SK-N-SH (cell line): ENCODE data around the gene SLC26A2. TPM values are rescaled to one million over a fixed set of nuclear protein-coding genes. Genes with fewer than 3 reads are reported as not detected.

ENCODE experiments used
- CTCF ChIA-PET: fragments of 300-600, 350-600 bp; formaldehyde crosslinking; extraction: SDS; loops from one replicate; lab custom pipeline; 2021; lab: Yijun Ruan, JAX
- POLR2A ChIA-PET: fragments of 350-600 bp; sonication (Branson Sonifier 250); formaldehyde crosslinking; extraction: SDS; loops from one replicate; lab custom pipeline; 2020; ENCODE audit warnings: antibody characterized with exemption, inconsistent platforms; lab: Yijun Ruan, JAX
- DNase-seq: peaks from one replicate; pipeline ENCODE4 v3.0.0; 2012
- H2AFZ ChIP-seq: fragments of 200-600 bp; sonication (generic); 2 replicates; pipeline ENCODE4 v1.8.1; 2016; ENCODE audit warnings: antibody characterized with exemption, mild to moderate bottlenecking, low read depth
- H3F3A ChIP-seq: fragments of 200-600 bp; sonication (generic); replicated peaks from 2 replicates; pipeline ENCODE3; 2016; ENCODE audit warnings: antibody characterized with exemption, mild to moderate bottlenecking; ENCODE audit not compliant: insufficient read depth
- H3K27ac ChIP-seq, 2 experiments: fragments of 200-500 bp in 1 of 2; fragments of 200-600 bp in 1 of 2; sonication (Bioruptor generic) in 1 of 2; sonication (generic), shearing (Covaris generic) in 1 of 2; 2 replicates each; pipeline versions ENCODE4 v1.5.1 to v1.6.1; 2014 to 2016; ENCODE audit warnings: low read depth in 2 of 2, inconsistent platforms in 1 of 2, low read length in 1 of 2, mild to moderate bottlenecking in 1 of 2, mixed read lengths in 1 of 2
- H3K27me3 ChIP-seq: fragments of 200-600 bp; sonication (generic), shearing (Covaris generic); 2 replicates; pipeline ENCODE4 v1.6.1; 2016; ENCODE audit warnings: mixed run types; ENCODE audit not compliant: insufficient read depth
- H3K36me3 ChIP-seq, 2 experiments: fragments of 200-500 bp in 1 of 2; fragments of 200-600 bp in 1 of 2; sonication (Bioruptor generic) in 1 of 2; sonication (generic) in 1 of 2; replicated peaks in 1 of 2; 2 replicates each; pipeline versions ENCODE3 to v1.5.1; 2014 to 2016; ENCODE audit warnings: low read length in 1 of 2, mild to moderate bottlenecking in 1 of 2; ENCODE audit not compliant: insufficient read depth in 2 of 2, control insufficient read depth in 1 of 2
- H3K4me1 ChIP-seq, 2 experiments: fragments of 200-500 bp in 1 of 2; fragments of 200-600 bp in 1 of 2; sonication (Bioruptor generic) in 1 of 2; sonication (generic), shearing (Covaris generic) in 1 of 2; 2 replicates each; pipeline versions ENCODE4 v1.5.1 to v1.6.1; 2014 to 2016; ENCODE audit warnings: low read depth in 1 of 2, low read length in 1 of 2, mixed run types in 1 of 2; ENCODE audit not compliant: insufficient read depth in 2 of 2, control insufficient read depth in 1 of 2
- H3K4me2 ChIP-seq: fragments of 200-600 bp; sonication (generic), shearing (Covaris generic); 2 replicates; pipeline ENCODE4 v1.6.1; 2017; ENCODE audit warnings: mixed run types
- H3K4me3 ChIP-seq, 2 experiments: fragments of 200-500 bp in 1 of 2; fragments of 200-600 bp in 1 of 2; sonication (Bioruptor generic) in 1 of 2; sonication (generic), shearing (Covaris generic) in 1 of 2; 2 replicates each; pipeline versions ENCODE4 v1.5.1 to v1.8.1; 2014 to 2016; ENCODE audit warnings: low read depth in 2 of 2, inconsistent platforms in 1 of 2, low read length in 1 of 2, mild to moderate bottlenecking in 1 of 2, mixed read lengths in 1 of 2, moderate library complexity in 1 of 2
- H3K79me2 ChIP-seq: fragments of 200-600 bp; sonication (generic); 2 replicates; pipeline ENCODE4 v1.8.1; 2017; ENCODE audit warnings: mild to moderate bottlenecking; ENCODE audit not compliant: insufficient read depth
- H3K9ac ChIP-seq: fragments of 200-600 bp; sonication (generic); 2 replicates; pipeline ENCODE4 v1.6.1; 2017; ENCODE audit warnings: mixed run types
- H3K9me2 ChIP-seq: fragments of 200-600 bp; sonication (generic); 2 replicates; pipeline ENCODE4 v1.6.1; 2017; ENCODE audit warnings: mixed run types
- H3K9me3 ChIP-seq: fragments of 200-600 bp; sonication (generic); 2 replicates; pipeline ENCODE4 v1.6.1; 2017; ENCODE audit warnings: mixed run types, mild to moderate bottlenecking, moderate library complexity
- H4K20me1 ChIP-seq: fragments of 200-600 bp; sonication (generic); 2 replicates; pipeline ENCODE4 v1.6.1; 2017; ENCODE audit warnings: mild to moderate bottlenecking, mixed run types; ENCODE audit not compliant: insufficient read depth
- EZH2phosphoT487 ChIP-seq: fragments of 200-600 bp; sonication (generic); IDR thresholded peaks from 2 replicates; pipeline ENCODE4 v1.6.1; 2017; ENCODE audit warnings: low read depth, mixed run types, mild to moderate bottlenecking, antibody characterized with exemption, moderate library complexity, borderline replicate concordance
- FOSL2 ChIP-seq: IDR thresholded peaks from 2 replicates; pipeline ENCODE4 v1.4.0; 2012; ENCODE audit warnings: low read depth, mild to moderate bottlenecking, moderate library complexity, borderline replicate concordance
- GATA2 ChIP-seq: sonication (generic); formaldehyde crosslinking; IDR thresholded peaks from 2 replicates; pipeline ENCODE4 v1.5.0; 2020; ENCODE audit warnings: mild to moderate bottlenecking, missing genetic modification reagents
- MAX ChIP-seq: IDR thresholded peaks from 2 replicates; pipeline ENCODE4 v1.4.0; 2012; ENCODE audit warnings: low read depth
- MEF2A ChIP-seq: IDR thresholded peaks from 2 replicates; pipeline ENCODE4 v1.4.0; 2012; ENCODE audit warnings: low read depth, borderline replicate concordance
- NFIC ChIP-seq: IDR thresholded peaks from 2 replicates; pipeline ENCODE4 v1.4.0; 2012; ENCODE audit warnings: borderline replicate concordance
- NRF1 ChIP-seq: IDR thresholded peaks from 2 replicates; pipeline ENCODE4 v1.6.1; 2012; ENCODE audit warnings: low read depth, mild to moderate bottlenecking, low read length
- POLR2AphosphoS5 ChIP-seq: IDR thresholded peaks from 2 replicates; pipeline ENCODE4 v1.6.1; 2012; ENCODE audit warnings: low read depth, low read length
- RFX5 ChIP-seq: IDR thresholded peaks from 2 replicates; pipeline ENCODE4 v1.6.1; 2012; ENCODE audit warnings: mild to moderate bottlenecking, improper control_type of control experiment, low read length
- RXRA ChIP-seq: IDR thresholded peaks from 2 replicates; pipeline ENCODE4 v1.4.0; 2012; ENCODE audit warnings: low read depth, mild to moderate bottlenecking, borderline replicate concordance
- TCF12 ChIP-seq: IDR thresholded peaks from 2 replicates; pipeline ENCODE4 v1.4.0; 2012
- TEAD4 ChIP-seq: IDR thresholded peaks from 2 replicates; pipeline ENCODE4 v1.4.0; 2012; ENCODE audit warnings: mild to moderate bottlenecking, borderline replicate concordance; ENCODE audit not compliant: insufficient read depth
- YY1 ChIP-seq: IDR thresholded peaks from 2 replicates; pipeline ENCODE4 v1.4.0; 2012; ENCODE audit warnings: low read depth, mild to moderate bottlenecking
- WGBS: methylation state at CpG from one replicate; pipeline ENCODE4 v1.1.6; 2017; ENCODE audit warnings: low lambda C conversion rate; 5-methylcytosine and 5-hydroxymethylcytosine counted together
- polyA plus RNA-seq, 3 experiments: library from polyadenylated mRNA; depleted of rRNA; stranded (reverse); fragments of >200 nt; gene quantifications; 2 replicates each; pipeline ENCODE4 v1.2.3, GENCODE V29; 2012
- TF ChIP-seq, protein P1 (sequence below): IDR thresholded peaks from 2 replicates; pipeline ENCODE4 v1.4.0; 2012; ENCODE audit warnings: low read depth, borderline replicate concordance

SLC26A2 gene
- polyA plus RNA-seq, 1 of the 3 experiments (the other 2 are of a cell fraction), result 1.3 TPM

DNA sequence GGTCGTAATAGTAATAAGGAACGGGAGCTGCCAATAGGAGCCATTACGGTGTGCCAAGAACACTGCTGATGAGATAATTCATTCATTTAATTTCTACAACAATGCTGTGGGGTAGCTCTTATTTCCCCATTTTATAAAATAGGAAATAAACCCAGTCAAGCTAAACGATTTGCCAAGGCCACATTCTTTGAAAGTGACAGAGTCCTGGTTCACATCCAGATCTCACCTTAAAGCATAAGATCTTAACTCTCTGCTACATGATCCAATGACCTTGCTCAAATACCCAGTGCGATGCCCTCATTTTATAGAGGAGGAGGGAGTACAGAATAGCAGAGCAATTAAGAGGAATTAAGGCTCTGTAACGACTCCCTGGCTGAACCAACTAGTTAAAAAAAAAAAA, 21.0 kb upstream of the SLC26A2 start:
- no peaks in the 10 kb centered on the region for H3K9me2 ChIP-seq
- H3F3A ChIP-seq, result peaks cover 22% of the 10 kb centered on the region
- TF ChIP-seq NRF1, result no peak
- TF ChIP-seq NFIC, result peak; percentile 38; the same call in 1 of the 2 replicates
- TF ChIP-seq RFX5, result no peak
- TF ChIP-seq POLR2AphosphoS5, result no peak
- TF ChIP-seq MEF2A, result no peak
- TF ChIP-seq EZH2phosphoT487, result no peak
- TF ChIP-seq TCF12, result no peak
- TF ChIP-seq FOSL2, result no peak
- no peak for TF ChIP-seq YY1
- TF ChIP-seq, all 33 proteins: peak for 1
- POLR2A ChIA-PET, result interaction anchor here (0.7 kb wide), 1 partner anchor 417 kb away, joined by 3 read pairs; no protein-coding TSS in a partner anchor
- no peak for DNase-seq
- 65% methylated on average over 6 of the region's 6 CpGs for WGBS
- Histone ChIP-seq H4K20me1 (no peaks in the 10 kb centered on the region), H3K27ac (peak overlapping the region; percentile 63 to 67; a peak in 3 of 4 replicates), H3K27me3 (no peaks in the 10 kb centered on the region), H3K4me1 (peaks cover 5 to 37% of the 10 kb centered on the region in 2 experiments), H3K4me3 (no peak overlapping the region), H2AFZ (peak overlapping the region; percentile 27; the same call in 1 of the 2 replicates), H3K36me3 (no peaks in the 10 kb centered on the region), H3K9ac (peak overlapping the region; percentile 51; the same call in 1 of the 2 replicates), H3K4me2 (no peak overlapping the region; the same call in 1 of the 2 replicates), H3K79me2 (no peaks in the 10 kb centered on the region), H3K9me3 (no peaks in the 10 kb centered on the region)
- CTCF ChIA-PET, result interaction anchor here (0.7 to 1.6 kb wide), 3 partner anchors 20 to 388 kb away, joined by 3 to 7 read pairs (median 4); partner anchors contain the start of gene SLC26A2

DNA sequence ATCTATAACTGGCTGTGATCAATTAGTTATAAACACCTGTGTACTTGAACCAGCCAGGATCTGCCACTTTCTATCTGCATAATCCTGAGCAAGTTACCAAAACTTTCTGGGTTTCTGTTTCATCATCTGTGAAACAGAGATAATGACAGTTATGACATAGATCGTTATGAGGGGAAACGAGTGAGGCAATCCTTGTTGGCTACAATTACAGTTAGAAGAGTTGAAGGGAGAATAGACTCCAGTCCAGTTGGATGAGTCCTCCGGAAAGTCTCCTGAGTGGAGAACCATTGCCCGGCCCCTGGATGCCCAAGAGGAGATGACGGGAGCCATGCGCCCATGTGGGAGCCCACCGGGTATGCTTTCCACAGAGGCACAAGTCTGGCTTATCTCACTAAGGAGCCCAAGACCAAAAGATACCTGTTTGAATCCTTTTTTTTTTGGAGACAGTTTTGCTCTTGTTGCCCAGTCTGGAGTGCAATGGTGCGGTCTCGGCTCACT, 20.4 kb upstream of the SLC26A2 start:
- H3K9me3 ChIP-seq, result no peaks in the 10 kb centered on the region
- H3K4me1 ChIP-seq, result peaks cover 5 to 37% of the 10 kb centered on the region in 2 experiments
- no peak overlapping the region for H3K4me3 ChIP-seq
- ChIA-PET POLR2A (interaction anchor here (0.7 kb wide), 1 partner anchor 416 kb away, joined by 3 read pairs; no protein-coding TSS in a partner anchor), CTCF (interaction anchor here (1.6 kb wide), 2 partner anchors 19 to 20 kb away, joined by 4 to 7 read pairs; partner anchors contain the start of gene SLC26A2)
- H4K20me1 ChIP-seq, result no peaks in the 10 kb centered on the region
- H3K9me2 ChIP-seq, result no peaks in the 10 kb centered on the region
- no peak overlapping the region for H3K9ac ChIP-seq
- DNase-seq, result no peak
- no peak for TF ChIP-seq MAX
- no peak for TF ChIP-seq TCF12
- TF ChIP-seq GATA2, result no peak
- TF ChIP-seq RXRA, result no peak
- no peak for TF ChIP-seq TEAD4
- TF ChIP-seq, protein P1, sequence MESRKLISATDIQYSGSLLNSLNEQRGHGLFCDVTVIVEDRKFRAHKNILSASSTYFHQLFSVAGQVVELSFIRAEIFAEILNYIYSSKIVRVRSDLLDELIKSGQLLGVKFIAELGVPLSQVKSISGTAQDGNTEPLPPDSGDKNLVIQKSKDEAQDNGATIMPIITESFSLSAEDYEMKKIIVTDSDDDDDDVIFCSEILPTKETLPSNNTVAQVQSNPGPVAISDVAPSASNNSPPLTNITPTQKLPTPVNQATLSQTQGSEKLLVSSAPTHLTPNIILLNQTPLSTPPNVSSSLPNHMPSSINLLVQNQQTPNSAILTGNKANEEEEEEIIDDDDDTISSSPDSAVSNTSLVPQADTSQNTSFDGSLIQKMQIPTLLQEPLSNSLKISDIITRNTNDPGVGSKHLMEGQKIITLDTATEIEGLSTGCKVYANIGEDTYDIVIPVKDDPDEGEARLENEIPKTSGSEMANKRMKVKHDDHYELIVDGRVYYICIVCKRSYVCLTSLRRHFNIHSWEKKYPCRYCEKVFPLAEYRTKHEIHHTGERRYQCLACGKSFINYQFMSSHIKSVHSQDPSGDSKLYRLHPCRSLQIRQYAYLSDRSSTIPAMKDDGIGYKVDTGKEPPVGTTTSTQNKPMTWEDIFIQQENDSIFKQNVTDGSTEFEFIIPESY, result no peak
- no peak for TF ChIP-seq EZH2phosphoT487
- no peak for TF ChIP-seq RFX5
- H3K27ac ChIP-seq, result peak overlapping the region in 1 of 2 experiments; percentile 67; a peak in 3 of 4 replicates
- no peaks in the 10 kb centered on the region for H3K36me3 ChIP-seq
- peaks cover 22% of the 10 kb centered on the region for H3F3A ChIP-seq
- H3K4me2 ChIP-seq, result no peak overlapping the region
- no peaks in the 10 kb centered on the region for H3K27me3 ChIP-seq
- no peaks in the 10 kb centered on the region for H3K79me2 ChIP-seq
- H2AFZ ChIP-seq, result no peak overlapping the region
- WGBS, result 93% methylated on average over 9 of the region's 9 CpGs
